NCI-H524 (cell line): ENCODE measurements around the gene HSP90AB1.
"Not testable (repeated sequence)": the region's sequence is repeated elsewhere in the genome, so short reads cannot be mapped to it uniquely, and the experiment has no call there.

Source experiments
- DNase-seq, 2 experiments: peaks; one replicate each; lab custom pipeline; 2025; lab: John Stamatoyannopoulos, UW

The HSP90AB1 gene

DNA sequence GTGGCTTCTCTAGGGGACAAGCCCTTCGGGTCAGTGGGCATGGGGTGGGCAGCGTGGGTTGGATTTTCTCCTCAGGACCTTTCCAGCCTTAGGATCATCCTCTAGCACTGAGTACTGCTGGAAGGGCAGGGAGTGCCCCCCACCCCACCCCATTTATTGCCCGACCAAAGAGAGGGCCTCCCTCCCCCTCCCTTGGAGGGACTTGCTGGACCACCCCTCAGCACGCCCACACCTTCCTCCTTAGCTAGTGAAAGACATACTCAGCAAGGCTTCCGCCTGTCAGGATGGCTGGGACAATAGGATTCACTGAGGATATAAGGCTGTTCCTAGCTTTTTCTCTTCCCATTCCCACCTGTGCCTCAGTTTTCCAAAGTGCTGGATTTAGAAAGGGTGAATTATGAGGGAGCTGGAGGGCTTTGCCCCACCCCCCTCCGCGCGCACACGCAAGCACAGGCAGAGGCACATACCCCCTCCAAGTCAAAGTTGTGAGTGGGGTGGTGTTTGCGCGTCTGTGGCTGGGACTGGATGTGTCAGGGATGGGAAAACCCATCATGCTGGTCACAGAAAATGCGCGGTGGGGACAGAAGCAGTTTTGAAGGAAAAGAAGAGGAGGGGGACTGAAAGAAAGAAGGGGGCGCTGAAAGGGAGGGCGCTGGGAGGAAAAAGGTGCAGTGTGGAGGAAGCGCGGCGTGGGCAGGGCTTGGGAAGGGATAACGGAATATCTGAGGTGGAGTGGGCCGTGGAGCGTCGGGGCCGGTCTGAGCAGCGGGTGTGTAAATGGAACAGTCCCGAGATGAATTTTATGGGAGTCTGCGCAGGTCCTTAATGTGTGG lies 24.2 kb upstream of the HSP90AB1 start:
- no peak for DNase-seq

GRCh38 chr6:44223319-44224028 lies 23.4 kb upstream of the HSP90AB1 start, which contains the start of gene SLC29A1:
Gene SLC29A1, plus strand, starts transcription at chr6:44223595. Its CDS starts 3,719 bp downstream, at chr6:44227314.
- peak; percentile 46 to 77 for DNase-seq

DNA sequence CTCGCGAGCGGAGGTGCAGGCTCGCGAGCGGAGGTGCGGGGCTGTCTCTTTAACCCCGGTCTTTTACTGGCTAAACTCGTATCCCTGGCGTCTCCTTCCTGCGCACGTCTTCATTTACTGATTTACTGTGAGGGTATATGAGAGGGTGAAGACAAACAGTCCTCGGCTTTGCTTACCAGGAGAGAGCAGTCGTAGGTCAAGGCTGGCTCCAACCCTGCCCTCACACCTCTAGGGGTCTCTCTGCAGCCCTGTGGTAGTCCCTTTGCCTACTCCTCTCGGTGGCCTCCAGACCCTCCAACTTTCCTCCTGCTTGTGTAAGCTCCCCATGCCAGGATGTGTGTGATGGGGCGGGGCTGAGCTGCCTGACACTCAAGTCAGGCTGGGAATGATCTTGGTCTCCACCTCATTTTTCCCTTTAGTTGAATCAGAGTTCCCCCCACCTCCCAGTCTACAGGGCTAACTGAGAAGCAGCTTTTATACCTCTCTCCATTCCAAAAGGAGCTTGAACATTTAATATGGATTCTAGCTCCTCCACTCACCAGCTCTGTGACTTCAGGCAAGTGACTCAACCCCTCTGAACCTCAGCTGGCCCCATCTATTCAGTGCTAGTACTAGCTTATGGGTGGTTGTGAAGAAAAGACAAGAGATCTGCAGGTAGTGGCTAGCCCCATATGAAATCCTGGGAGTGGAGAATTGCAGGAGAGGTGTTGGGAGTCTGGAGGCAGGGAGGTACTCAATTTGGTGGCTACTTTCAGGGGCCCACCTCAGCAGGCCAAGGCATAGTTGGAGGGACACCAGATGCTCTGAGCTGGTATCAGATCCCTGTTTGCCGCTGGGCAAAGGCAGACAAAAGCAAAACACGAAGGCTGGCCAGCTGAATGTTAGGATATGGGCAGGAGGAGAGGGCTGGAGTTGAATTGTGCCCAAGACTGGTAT lies 22.6 kb upstream of the HSP90AB1 start:
- peak in 1 of 2 experiments; percentile 60 for DNase-seq

DNA sequence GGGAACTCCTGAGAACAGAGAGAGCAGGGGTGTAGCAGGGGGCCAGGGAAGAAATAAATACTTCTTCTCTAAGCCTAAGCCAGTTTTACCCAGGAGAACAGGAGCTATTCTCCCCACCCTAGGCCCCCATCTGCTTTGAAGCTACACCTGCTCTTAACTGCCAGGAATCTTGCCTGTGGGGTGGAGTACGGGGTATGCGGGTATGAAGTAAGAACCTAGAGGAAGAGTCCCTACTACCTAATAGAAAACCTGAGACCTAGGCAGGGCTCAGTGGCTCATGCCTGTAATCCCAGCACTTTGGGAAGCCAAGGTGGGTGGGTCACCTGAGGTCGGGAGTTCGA lies 22.0 kb upstream of the HSP90AB1 start:
- no peak for DNase-seq

DNA sequence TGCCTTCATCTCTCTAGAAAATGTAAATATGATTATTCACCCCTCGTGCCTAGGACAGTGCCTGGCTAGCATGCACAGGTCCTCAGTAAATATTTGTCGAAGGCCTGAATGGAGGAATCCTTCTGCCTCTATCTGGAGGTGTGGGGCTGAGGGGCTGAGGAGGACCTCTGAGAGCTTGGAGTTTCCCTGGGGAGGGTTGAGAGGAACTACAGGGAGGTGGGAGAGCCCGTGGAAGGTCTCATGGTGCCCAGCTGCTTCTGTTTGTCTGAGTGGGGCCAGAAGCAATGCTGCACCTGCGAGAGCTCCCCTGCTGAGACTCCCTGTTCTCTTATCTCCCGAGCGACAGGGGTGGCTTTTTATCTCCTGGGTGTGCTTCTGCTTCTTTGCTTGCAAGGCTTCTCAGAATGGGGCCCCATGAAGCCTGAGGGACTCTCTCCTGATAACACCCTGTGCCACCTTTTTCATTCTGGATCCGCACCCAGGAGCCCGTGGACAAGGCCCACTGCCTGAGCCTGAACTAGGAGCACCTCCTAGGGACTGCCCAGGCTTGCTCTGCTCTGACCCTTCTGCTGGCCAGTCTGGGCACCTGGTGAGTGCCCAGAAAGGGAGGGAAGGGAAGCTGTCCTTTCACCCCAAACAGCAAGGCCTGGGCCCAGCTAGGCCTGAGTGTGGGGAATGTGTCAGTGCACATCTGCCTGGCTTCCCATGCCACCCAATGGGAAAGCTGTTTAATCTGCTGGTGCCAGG lies 21.1 kb upstream of the HSP90AB1 start:
- no peak for DNase-seq

- DNase-seq, result no peak
These were observed 20.3 kb upstream of the HSP90AB1 start for GRCh38 chr6:44226368-44227147.

DNA sequence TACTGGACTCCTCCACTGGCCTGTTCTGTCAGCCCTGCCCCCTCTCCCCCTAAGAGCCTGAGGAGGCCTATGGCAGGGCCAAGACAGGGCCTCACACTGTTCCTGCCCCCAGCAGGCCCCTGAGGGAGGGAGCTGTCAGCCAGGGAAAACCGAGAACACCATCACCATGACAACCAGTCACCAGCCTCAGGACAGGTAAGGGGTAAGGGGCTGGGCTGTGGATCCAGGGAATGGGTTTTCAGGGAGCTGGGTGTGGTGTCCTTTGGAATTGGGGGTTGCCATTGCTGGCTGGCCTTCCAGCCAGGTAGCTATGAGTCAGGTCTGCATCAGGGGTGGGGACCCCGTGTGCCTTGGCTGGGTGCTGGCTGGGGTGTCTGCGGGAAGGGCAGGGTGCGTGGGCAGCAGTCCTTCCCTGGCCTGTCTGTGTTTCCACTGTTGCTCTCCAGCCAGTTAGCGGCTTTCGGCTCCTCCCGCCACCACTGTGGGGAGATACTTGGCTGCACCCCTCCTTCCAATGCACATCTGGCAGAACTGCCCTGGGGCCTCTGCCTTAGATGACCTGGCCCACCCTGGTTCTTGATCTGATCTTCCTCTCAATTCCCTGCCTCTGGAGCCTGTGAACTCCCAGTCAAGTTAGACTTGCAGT lies 19.6 kb upstream of the HSP90AB1 start:
- DNase-seq, result no peak

GRCh38 chr6:44228031-44228430 lies 18.9 kb upstream of the HSP90AB1 start:
- DNase-seq, result no peak

GRCh38 chr6:44228433-44228832 lies 18.5 kb upstream of the HSP90AB1 start:
- no peak for DNase-seq

GRCh38 chr6:44228836-44229235 lies 18.1 kb upstream of the HSP90AB1 start:
- no peak for DNase-seq

- DNase-seq, result no peak
These were observed 17.4 kb upstream of the HSP90AB1 start for GRCh38 chr6:44229376-44230033.

DNA sequence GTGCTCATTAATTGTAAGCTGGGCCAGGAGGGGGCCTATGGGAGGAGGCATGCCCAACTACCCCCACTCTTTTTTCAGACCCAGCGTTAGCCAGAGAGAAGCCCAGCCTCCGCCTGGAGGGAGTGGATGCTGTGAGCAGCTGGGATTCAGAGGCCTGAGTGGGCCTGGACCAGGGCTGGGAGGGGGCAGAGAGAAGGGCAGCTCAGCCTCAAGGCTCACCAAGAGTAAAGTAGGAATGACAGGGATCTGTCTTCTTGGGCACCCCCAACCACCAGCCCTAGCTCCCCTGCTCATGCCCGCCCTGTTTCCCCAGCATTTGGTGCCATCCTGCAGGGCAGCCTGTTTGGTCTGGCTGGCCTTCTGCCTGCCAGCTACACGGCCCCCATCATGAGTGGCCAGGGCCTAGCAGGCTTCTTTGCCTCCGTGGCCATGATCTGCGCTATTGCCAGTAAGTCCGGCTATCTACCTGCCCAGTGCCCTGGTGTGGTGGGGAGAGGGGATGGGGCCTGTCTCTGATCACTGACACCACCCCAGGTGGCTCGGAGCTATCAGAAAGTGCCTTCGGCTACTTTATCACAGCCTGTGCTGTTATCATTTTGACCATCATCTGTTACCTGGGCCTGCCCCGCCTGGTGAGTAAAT lies 16.7 kb upstream of the HSP90AB1 start:
- no peak for DNase-seq

DNA sequence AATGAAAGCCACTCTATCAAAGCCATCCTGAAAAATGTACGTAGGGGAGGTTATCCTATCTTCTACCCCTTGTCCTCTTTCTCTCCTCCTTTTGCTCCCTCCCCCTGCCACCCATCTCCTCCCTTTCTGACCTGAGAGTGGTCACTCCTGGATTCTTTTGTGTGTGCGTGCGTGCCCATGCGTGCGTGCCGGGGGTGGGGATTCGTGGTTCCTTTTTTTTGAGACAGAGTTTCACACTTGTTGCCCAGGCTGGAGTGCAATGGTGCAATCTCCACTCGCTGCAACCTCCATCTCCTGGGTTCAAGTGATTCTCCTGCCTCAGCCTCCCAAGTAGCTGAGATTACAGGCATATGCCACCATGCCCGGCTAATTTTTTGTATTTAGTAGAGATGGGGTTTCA lies 15.5 kb upstream of the HSP90AB1 start:
- not testable (repeated sequence) for DNase-seq

DNA sequence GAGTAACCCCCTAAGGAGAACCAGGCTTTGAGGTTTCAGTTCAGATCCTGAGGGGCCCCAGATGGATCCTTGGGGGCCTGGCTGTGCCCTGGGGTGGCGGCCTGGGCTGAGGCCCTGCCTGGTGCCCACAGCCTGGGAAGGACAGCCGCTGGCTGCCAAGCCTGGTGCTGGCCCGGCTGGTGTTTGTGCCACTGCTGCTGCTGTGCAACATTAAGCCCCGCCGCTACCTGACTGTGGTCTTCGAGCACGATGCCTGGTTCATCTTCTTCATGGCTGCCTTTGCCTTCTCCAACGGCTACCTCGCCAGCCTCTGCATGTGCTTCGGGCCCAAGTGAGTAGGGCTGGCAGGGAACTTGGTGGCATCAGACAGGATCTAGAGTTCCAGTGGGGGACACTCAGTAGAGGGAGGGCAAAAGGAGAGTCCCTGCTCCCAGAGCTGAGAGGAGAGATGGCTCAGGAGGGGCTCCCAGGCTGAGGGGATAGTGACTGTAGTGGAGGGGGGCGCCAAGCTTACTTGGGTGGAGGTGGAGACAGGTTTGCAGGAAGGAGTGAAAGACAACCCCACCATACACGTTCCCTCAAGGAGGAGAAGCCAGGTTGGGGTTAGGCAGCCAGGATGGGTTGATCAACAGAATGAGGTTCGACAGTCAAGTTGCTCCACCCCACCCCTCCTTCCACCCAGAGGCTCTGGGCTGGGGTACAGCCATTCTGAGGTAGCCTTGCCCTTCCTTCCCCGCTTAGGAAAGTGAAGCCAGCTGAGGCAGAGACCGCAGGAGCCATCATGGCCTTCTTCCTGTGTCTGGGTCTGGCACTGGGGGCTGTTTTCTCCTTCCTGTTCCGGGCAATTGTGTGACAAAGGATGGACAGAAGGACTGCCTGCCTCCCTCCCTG lies 14.0 kb upstream of the HSP90AB1 start:
- no peak for DNase-seq

DNA sequence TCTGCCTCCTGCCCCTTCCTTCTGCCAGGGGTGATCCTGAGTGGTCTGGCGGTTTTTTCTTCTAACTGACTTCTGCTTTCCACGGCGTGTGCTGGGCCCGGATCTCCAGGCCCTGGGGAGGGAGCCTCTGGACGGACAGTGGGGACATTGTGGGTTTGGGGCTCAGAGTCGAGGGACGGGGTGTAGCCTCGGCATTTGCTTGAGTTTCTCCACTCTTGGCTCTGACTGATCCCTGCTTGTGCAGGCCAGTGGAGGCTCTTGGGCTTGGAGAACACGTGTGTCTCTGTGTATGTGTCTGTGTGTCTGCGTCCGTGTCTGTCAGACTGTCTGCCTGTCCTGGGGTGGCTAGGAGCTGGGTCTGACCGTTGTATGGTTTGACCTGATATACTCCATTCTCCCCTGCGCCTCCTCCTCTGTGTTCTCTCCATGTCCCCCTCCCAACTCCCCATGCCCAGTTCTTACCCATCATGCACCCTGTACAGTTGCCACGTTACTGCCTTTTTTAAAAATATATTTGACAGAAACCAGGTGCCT lies 13.3 kb upstream of the HSP90AB1 start:
- DNase-seq, result no peak

GRCh38 chr6:44234101-44235025 lies 12.5 kb upstream of the HSP90AB1 start:
- DNase-seq, result peak in 1 of 2 experiments; percentile 48

GRCh38 chr6:44235269-44235668 lies 11.6 kb upstream of the HSP90AB1 start:
- no peak for DNase-seq
